ENCODE results near the gene RAB44.

The RAB44 gene

GRCh38 chr6:36729161-36729524, 31.5 kb downstream of the RAB44 start:
- intact Hi-C loops (cut with micrococcal nuclease): loop anchor here (5.0 kb wide), 1 partner anchor 37 kb away; no protein-coding TSS in a partner anchor
- Mint-ChIP-seq H3K4me1 (ENCODE audit: low read depth) (peaks cover 41% of the 10 kb centered on the region), H3K27ac (no peak overlapping the region), H3K4me3 (no peak overlapping the region), H3K9me3 (no peaks in the 10 kb centered on the region), H3K27me3 (peaks cover 2% of the 10 kb centered on the region), H3K36me3 (ENCODE audit: low read depth) (no peaks in the 10 kb centered on the region)

GRCh38 chr6:36730424-36731380, 33.1 kb downstream of the RAB44 start:
- Mint-ChIP-seq H3K27ac (no peak overlapping the region), H3K27me3 (peaks cover 13% of the 10 kb centered on the region), H3K9me3 (no peaks in the 10 kb centered on the region), H3K4me3 (no peak overlapping the region), H3K36me3 (ENCODE audit: low read depth) (no peaks in the 10 kb centered on the region), H3K4me1 (ENCODE audit: low read depth) (peaks cover 46% of the 10 kb centered on the region)
- intact Hi-C loops (cut with micrococcal nuclease): no loop called here

- Mint-ChIP-seq H3K9me3 (no peaks in the 10 kb centered on the region), H3K4me1 (ENCODE audit: low read depth) (peaks cover 43% of the 10 kb centered on the region), H3K27me3 (peaks cover 13% of the 10 kb centered on the region), H3K27ac (no peak overlapping the region), H3K4me3 (no peak overlapping the region), H3K36me3 (ENCODE audit: low read depth) (no peaks in the 10 kb centered on the region)
- intact Hi-C loops (cut with micrococcal nuclease): no loop called here
Observed at GRCh38 chr6:36731622-36732310, 34.1 kb downstream of the RAB44 start.

- H3K36me3 Mint-ChIP-seq (ENCODE audit: low read depth): no peaks in the 10 kb centered on the region
- peaks cover 14% of the 10 kb centered on the region for H3K27me3 Mint-ChIP-seq
- H3K4me1 Mint-ChIP-seq (ENCODE audit: low read depth): peaks cover 29% of the 10 kb centered on the region
- no peaks in the 10 kb centered on the region for H3K9me3 Mint-ChIP-seq
- intact Hi-C loops (cut with micrococcal nuclease): no loop called here
- no peak overlapping the region for H3K4me3 Mint-ChIP-seq
- no peak overlapping the region for H3K27ac Mint-ChIP-seq
Observed at GRCh38 chr6:36733300-36733699, 35.7 kb downstream of the RAB44 start.

GRCh38 chr6:36734486-36735060, 36.9 kb downstream of the RAB44 start:
- intact Hi-C loops (cut with micrococcal nuclease): no loop called here
- H3K4me3 Mint-ChIP-seq: peak overlapping the region; percentile 30
- peaks cover 14% of the 10 kb centered on the region for H3K27me3 Mint-ChIP-seq
- no peaks in the 10 kb centered on the region for H3K9me3 Mint-ChIP-seq
- peaks cover 16% of the 10 kb centered on the region for H3K4me1 Mint-ChIP-seq (ENCODE audit: low read depth)
- peak overlapping the region; percentile 66 for H3K27ac Mint-ChIP-seq
- no peaks in the 10 kb centered on the region for H3K36me3 Mint-ChIP-seq (ENCODE audit: low read depth)

- H3K4me1 Mint-ChIP-seq (ENCODE audit: low read depth): peaks cover 22% of the 10 kb centered on the region
- no peaks in the 10 kb centered on the region for H3K36me3 Mint-ChIP-seq (ENCODE audit: low read depth)
- H3K27ac Mint-ChIP-seq: peak overlapping the region; percentile 66
- intact Hi-C loops (cut with micrococcal nuclease): no loop called here
- no peaks in the 10 kb centered on the region for H3K9me3 Mint-ChIP-seq
- H3K27me3 Mint-ChIP-seq: peaks cover 18% of the 10 kb centered on the region
- H3K4me3 Mint-ChIP-seq: peak overlapping the region; percentile 30
Observed at GRCh38 chr6:36735110-36736071, 37.8 kb downstream of the RAB44 start.

- H3K36me3 Mint-ChIP-seq (ENCODE audit: low read depth): no peaks in the 10 kb centered on the region
Observed at GRCh38 chr6:36737043-36737785, 39.6 kb downstream of the RAB44 start.

GRCh38 chr6:36738108-36738507, 40.5 kb downstream of the RAB44 start:
- Mint-ChIP-seq H3K9me3 (no peaks in the 10 kb centered on the region), H3K27me3 (peaks cover 31% of the 10 kb centered on the region), H3K27ac (no peak overlapping the region), H3K4me1 (ENCODE audit: low read depth) (peaks cover 26% of the 10 kb centered on the region), H3K36me3 (ENCODE audit: low read depth) (no peaks in the 10 kb centered on the region), H3K4me3 (no peak overlapping the region)
- intact Hi-C loops (cut with micrococcal nuclease): no loop called here

More at GRCh38 chr6:36737043-36737785, 39.6 kb downstream of the RAB44 start:
- H3K4me1 Mint-ChIP-seq (ENCODE audit: low read depth): peaks cover 26% of the 10 kb centered on the region
- peaks cover 26% of the 10 kb centered on the region for H3K27me3 Mint-ChIP-seq
- intact Hi-C loops (cut with micrococcal nuclease): no loop called here
- H3K27ac Mint-ChIP-seq: no peak overlapping the region
- no peak overlapping the region for H3K4me3 Mint-ChIP-seq
- no peaks in the 10 kb centered on the region for H3K9me3 Mint-ChIP-seq

GRCh38 chr6:36739947-36740817, 42.6 kb downstream of the RAB44 start:
- intact Hi-C loops (cut with micrococcal nuclease): no loop called here
- Mint-ChIP-seq H3K4me3 (no peak overlapping the region), H3K27ac (peak overlapping the region; percentile 5)

GRCh38 chr6:36740818-36741179, 43.2 kb downstream of the RAB44 start:
- H3K4me1 Mint-ChIP-seq (ENCODE audit: low read depth): peaks cover 28% of the 10 kb centered on the region
- H3K27ac Mint-ChIP-seq: peak overlapping the region; percentile 5
- H3K9me3 Mint-ChIP-seq: no peaks in the 10 kb centered on the region
- H3K36me3 Mint-ChIP-seq (ENCODE audit: low read depth): no peaks in the 10 kb centered on the region
- intact Hi-C loops (cut with micrococcal nuclease): no loop called here
- no peak overlapping the region for H3K4me3 Mint-ChIP-seq
- H3K27me3 Mint-ChIP-seq: peaks cover 28% of the 10 kb centered on the region

More at GRCh38 chr6:36739947-36740817, 42.6 kb downstream of the RAB44 start:
- peaks cover 31% of the 10 kb centered on the region for H3K4me1 Mint-ChIP-seq (ENCODE audit: low read depth)
- no peaks in the 10 kb centered on the region for H3K36me3 Mint-ChIP-seq (ENCODE audit: low read depth)
- peaks cover 29% of the 10 kb centered on the region for H3K27me3 Mint-ChIP-seq
- H3K9me3 Mint-ChIP-seq: no peaks in the 10 kb centered on the region

GRCh38 chr6:36742146-36742545, 44.5 kb downstream of the RAB44 start:
- Mint-ChIP-seq H3K4me3 (no peak overlapping the region), H3K27ac (no peak overlapping the region), H3K9me3 (no peaks in the 10 kb centered on the region), H3K36me3 (ENCODE audit: low read depth) (no peaks in the 10 kb centered on the region), H3K4me1 (ENCODE audit: low read depth) (peaks cover 28% of the 10 kb centered on the region), H3K27me3 (peaks cover 32% of the 10 kb centered on the region)
- intact Hi-C loops (cut with micrococcal nuclease): no loop called here

GRCh38 chr6:36743032-36743431, 45.4 kb downstream of the RAB44 start:
- Mint-ChIP-seq H3K27me3 (peaks cover 32% of the 10 kb centered on the region), H3K4me1 (ENCODE audit: low read depth) (peaks cover 28% of the 10 kb centered on the region), H3K36me3 (ENCODE audit: low read depth) (no peaks in the 10 kb centered on the region), H3K27ac (peak overlapping the region; percentile 41), H3K4me3 (no peak overlapping the region), H3K9me3 (peaks cover under 1% of the 10 kb centered on the region)
- intact Hi-C loops (cut with micrococcal nuclease): no loop called here
